ENCODE results near the gene AGPAT2. TPM values are rescaled to one million over a fixed set of nuclear protein-coding genes. Genes with fewer than 3 reads are reported as not detected.

The AGPAT2 gene
- total and polyA plus RNA-seq, 5 donors from 2014 or later = 11.0 to 22.1 (median 20.3) TPM

DNA sequence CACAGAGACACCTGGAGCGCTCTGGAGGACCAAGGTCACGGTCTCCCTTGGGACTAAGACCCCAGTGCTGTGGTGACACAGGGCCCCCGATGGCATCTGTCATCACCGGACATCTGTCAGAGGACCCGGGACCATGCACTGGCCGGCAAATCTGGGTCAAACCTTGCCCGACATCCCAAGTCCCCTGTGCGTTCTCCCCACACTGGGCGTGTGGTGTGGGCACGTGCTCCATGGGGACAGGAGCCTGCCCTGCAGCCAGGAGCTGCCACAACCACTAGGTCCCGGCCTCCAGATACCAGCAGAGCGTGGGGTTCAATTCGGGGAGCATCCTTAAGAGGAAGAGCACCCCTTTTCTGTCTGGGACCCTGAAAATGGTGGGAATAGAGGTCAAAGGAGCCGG, 3.5 kb downstream of the AGPAT2 start:
- ATAC-seq (ENCODE audit: low read depth in 2 of 2) = no peak
- Mint-ChIP-seq H3K27me3 (no peaks in the 10 kb centered on the region), H3K9me3 (no peaks in the 10 kb centered on the region), H3K36me3 (no peaks in the 10 kb centered on the region), H3K4me1 (peaks cover 0 to 11% (median 0%) of the 10 kb centered on the region in 4 donors), H3K27ac (no peak overlapping the region), H3K4me3 (peak overlapping the region in 1 of 4 donors; percentile 32)
- H3K9me3 ChIP-seq (ENCODE audit: control insufficient read depth in 2 of 2, low read length in 2 of 2) = no peaks in the 10 kb centered on the region
- no peaks in the 10 kb centered on the region for H3K27me3 ChIP-seq (ENCODE audit: control insufficient read depth, insufficient read depth, low read length)
- no peaks in the 10 kb centered on the region for H3K36me3 ChIP-seq (ENCODE audit: control insufficient read depth, insufficient read depth, low read length)
- H3K4me3 ChIP-seq (ENCODE audit: low read depth, low read length) = no peak overlapping the region
- H3K27ac ChIP-seq (ENCODE audit: insufficient read depth, low read length, poor library complexity, severe bottlenecking) = no peak overlapping the region
- peaks cover 15% of the 10 kb centered on the region for H3K4me1 ChIP-seq (ENCODE audit: control insufficient read depth, insufficient read depth, low read length, poor library complexity, severe bottlenecking)
- no peak for DNase-seq

DNA sequence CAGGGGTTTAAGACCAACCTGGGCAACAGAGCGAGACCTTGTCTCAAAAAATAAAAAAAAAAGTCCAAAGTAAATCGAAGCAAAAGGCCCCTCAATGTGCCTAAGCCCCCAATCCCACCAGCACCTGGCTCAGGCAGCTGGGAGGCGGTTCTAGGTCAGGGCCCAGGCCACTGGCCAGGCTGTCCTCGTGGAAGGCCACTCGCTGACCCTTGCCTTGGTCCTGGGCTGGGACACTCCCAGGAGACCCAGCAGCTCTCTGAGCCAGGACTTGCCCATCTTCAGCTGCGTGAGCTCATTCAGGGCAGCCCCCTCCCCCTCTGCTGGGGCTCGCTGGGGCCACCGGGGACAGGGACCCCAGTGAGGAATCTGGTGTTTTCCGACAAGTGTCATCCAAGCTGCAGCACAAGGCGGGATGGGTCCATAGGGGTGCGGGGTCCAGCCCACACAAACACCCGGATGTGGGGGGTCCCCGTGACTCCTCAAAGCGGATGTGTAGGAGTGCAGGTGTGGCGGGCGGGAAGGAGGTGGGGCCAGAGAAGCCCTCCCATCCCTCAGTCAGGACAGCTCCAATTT, 4.0 kb downstream of the AGPAT2 start:
- Histone ChIP-seq H3K9me3 (ENCODE audit: control insufficient read depth in 2 of 2, low read length in 2 of 2) (no peaks in the 10 kb centered on the region), H3K27ac (ENCODE audit: insufficient read depth, low read length, poor library complexity, severe bottlenecking) (no peak overlapping the region), H3K4me1 (ENCODE audit: control insufficient read depth, insufficient read depth, low read length, poor library complexity, severe bottlenecking) (peaks cover 15% of the 10 kb centered on the region), H3K36me3 (ENCODE audit: control insufficient read depth, insufficient read depth, low read length) (no peaks in the 10 kb centered on the region), H3K27me3 (ENCODE audit: control insufficient read depth, insufficient read depth, low read length) (no peaks in the 10 kb centered on the region), H3K4me3 (ENCODE audit: low read depth, low read length) (no peak overlapping the region)
- Mint-ChIP-seq H3K27me3 (no peaks in the 10 kb centered on the region), H3K4me1 (peaks cover 0 to 11% (median 0%) of the 10 kb centered on the region in 4 donors), H3K9me3 (no peaks in the 10 kb centered on the region), H3K4me3 (no peak overlapping the region), H3K27ac (no peak overlapping the region), H3K36me3 (no peaks in the 10 kb centered on the region)
- ATAC-seq (ENCODE audit: low read depth in 2 of 2) (no peak), DNase-seq (no peak)

DNA sequence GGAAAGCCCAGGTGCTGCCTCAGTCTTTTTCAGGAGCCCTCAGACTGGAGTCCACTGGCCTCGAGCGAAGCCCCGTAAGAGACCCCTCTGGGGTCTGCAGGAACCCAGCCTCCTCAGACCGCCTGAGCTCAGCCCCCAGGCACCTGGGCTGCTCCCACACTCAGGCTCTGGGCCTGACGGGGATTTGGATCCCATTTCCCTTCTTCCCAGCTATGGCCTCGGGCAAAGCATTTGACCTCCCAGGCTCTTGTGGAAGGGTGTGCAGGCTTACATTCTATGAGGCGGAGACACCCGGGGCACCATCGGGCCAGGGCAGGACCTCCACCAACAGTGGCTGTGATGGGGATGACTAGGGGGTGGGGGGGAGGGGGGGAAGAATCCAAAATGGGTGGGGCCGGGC, 4.5 kb downstream of the AGPAT2 start:
- no peaks in the 10 kb centered on the region for H3K27me3 Mint-ChIP-seq
- Histone ChIP-seq H3K9me3 (ENCODE audit: control insufficient read depth in 2 of 2, low read length in 2 of 2) (no peaks in the 10 kb centered on the region), H3K27me3 (ENCODE audit: control insufficient read depth, insufficient read depth, low read length) (no peaks in the 10 kb centered on the region), H3K4me1 (ENCODE audit: control insufficient read depth, insufficient read depth, low read length, poor library complexity, severe bottlenecking) (peaks cover 15% of the 10 kb centered on the region), H3K4me3 (ENCODE audit: low read depth, low read length) (no peak overlapping the region), H3K36me3 (ENCODE audit: control insufficient read depth, insufficient read depth, low read length) (no peaks in the 10 kb centered on the region), H3K27ac (ENCODE audit: insufficient read depth, low read length, poor library complexity, severe bottlenecking) (no peak overlapping the region)
- DNase-seq (no peak), ATAC-seq (ENCODE audit: low read depth in 2 of 2) (no peak)
- H3K27ac Mint-ChIP-seq = no peak overlapping the region
- no peaks in the 10 kb centered on the region for H3K36me3 Mint-ChIP-seq
- H3K4me3 Mint-ChIP-seq = no peak overlapping the region
- H3K4me1 Mint-ChIP-seq = peaks cover 0 to 11% (median 0%) of the 10 kb centered on the region in 4 donors
- H3K9me3 Mint-ChIP-seq = no peaks in the 10 kb centered on the region

DNA sequence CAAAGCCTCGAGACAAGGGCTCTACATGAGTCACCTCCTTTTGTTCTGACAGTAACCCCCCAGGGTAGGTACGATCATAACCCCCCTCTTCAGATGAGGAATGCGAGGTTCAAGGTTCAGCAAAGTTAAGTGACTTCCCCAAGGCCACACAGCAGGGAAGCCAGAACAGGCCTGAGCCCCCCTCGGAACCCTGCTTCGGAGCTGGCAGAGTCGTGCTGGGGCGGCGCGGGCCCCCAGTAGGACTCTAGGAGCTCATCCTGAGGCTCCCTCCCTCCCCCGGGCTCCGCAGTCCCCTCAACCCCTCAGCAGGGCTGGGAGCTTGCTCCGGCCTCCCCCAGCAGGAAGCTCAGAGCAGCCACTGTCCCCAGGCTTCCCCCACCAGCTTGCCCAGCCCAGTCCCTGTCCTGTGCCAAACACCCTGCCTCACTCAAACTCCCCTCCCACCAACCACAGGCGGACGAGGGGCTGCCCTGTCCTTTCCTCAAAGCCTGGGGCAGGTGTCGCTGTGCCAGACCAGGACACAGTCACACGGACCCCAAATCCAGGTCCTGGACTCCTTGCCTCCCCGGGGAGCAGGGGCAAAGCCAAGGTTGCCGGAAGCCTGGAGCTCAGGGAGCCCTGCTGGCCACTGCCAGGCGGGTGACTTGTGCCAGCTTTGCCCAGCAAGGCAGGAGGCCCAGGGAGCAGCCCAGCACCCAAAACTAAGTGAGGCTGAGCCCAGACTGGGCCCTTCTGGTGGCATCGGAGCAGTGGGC, 5.1 kb downstream of the AGPAT2 start:
- Histone ChIP-seq H3K4me3 (ENCODE audit: low read depth, low read length) (no peak overlapping the region), H3K36me3 (ENCODE audit: control insufficient read depth, insufficient read depth, low read length) (no peaks in the 10 kb centered on the region), H3K27me3 (ENCODE audit: control insufficient read depth, insufficient read depth, low read length) (no peaks in the 10 kb centered on the region), H3K27ac (ENCODE audit: insufficient read depth, low read length, poor library complexity, severe bottlenecking) (no peak overlapping the region), H3K9me3 (ENCODE audit: control insufficient read depth in 2 of 2, low read length in 2 of 2) (no peaks in the 10 kb centered on the region), H3K4me1 (ENCODE audit: control insufficient read depth, insufficient read depth, low read length, poor library complexity, severe bottlenecking) (peaks cover 15% of the 10 kb centered on the region)
- H3K4me3 Mint-ChIP-seq = no peak overlapping the region
- no peaks in the 10 kb centered on the region for H3K36me3 Mint-ChIP-seq
- H3K27me3 Mint-ChIP-seq = no peaks in the 10 kb centered on the region
- H3K27ac Mint-ChIP-seq = no peak overlapping the region
- DNase-seq = no peak
- ATAC-seq (ENCODE audit: low read depth in 2 of 2) = no peak
- H3K9me3 Mint-ChIP-seq = no peaks in the 10 kb centered on the region
- H3K4me1 Mint-ChIP-seq = peaks cover 0 to 11% (median 0%) of the 10 kb centered on the region in 4 donors

DNA sequence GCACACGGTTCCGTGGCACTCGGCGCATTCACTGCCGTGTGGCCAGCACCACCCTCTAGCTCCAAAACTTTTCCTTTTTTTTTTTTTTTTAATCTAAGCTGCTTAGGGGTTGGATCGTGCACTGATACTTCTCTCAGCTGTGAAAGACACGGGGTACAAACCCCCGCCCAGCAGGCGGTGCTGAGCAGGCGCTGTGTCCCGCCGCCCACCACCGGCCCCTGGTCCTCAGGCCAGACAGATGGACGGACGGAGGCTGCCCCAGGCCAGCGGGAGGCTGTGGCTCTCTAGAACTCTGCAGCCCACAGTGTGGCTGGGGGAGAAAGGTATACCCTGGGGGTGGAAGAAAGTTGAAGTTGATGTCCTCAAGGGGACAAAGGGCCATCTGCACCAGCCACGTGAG, 6.2 kb downstream of the AGPAT2 start:
- peaks cover 0 to 8% (median 0%) of the 10 kb centered on the region in 4 donors for H3K4me1 Mint-ChIP-seq
- DNase-seq (no peak), ATAC-seq (ENCODE audit: low read depth in 2 of 2) (no peak)
- no peaks in the 10 kb centered on the region for H3K9me3 Mint-ChIP-seq
- H3K9me3 ChIP-seq (ENCODE audit: control insufficient read depth in 2 of 2, low read length in 2 of 2) = no peaks in the 10 kb centered on the region
- peak overlapping the region in 1 of 3 donors; percentile 66 for H3K27ac Mint-ChIP-seq
- no peak overlapping the region for H3K4me3 ChIP-seq (ENCODE audit: low read depth, low read length)
- no peaks in the 10 kb centered on the region for H3K27me3 ChIP-seq (ENCODE audit: control insufficient read depth, insufficient read depth, low read length)
- no peak overlapping the region for H3K27ac ChIP-seq (ENCODE audit: insufficient read depth, low read length, poor library complexity, severe bottlenecking)
- H3K4me1 ChIP-seq (ENCODE audit: control insufficient read depth, insufficient read depth, low read length, poor library complexity, severe bottlenecking) = peaks cover 9% of the 10 kb centered on the region
- no peaks in the 10 kb centered on the region for H3K36me3 Mint-ChIP-seq
- H3K4me3 Mint-ChIP-seq = no peak overlapping the region
- H3K36me3 ChIP-seq (ENCODE audit: control insufficient read depth, insufficient read depth, low read length) = peaks cover 2% of the 10 kb centered on the region
- no peaks in the 10 kb centered on the region for H3K27me3 Mint-ChIP-seq

- H3K4me3 Mint-ChIP-seq = no peak overlapping the region
Observed at GRCh38 chr9:136679431-136679941, 7.8 kb downstream of the AGPAT2 start.

GRCh38 chr9:136678624-136679023, 8.6 kb downstream of the AGPAT2 start:
- H3K36me3 ChIP-seq (ENCODE audit: control insufficient read depth, insufficient read depth, low read length) = peaks cover 2% of the 10 kb centered on the region
- no peaks in the 10 kb centered on the region for H3K27me3 Mint-ChIP-seq
- DNase-seq = no peak
- H3K4me3 Mint-ChIP-seq = no peak overlapping the region
- H3K27me3 ChIP-seq (ENCODE audit: control insufficient read depth, insufficient read depth, low read length) = no peaks in the 10 kb centered on the region
- no peak for ATAC-seq (ENCODE audit: low read depth in 2 of 2)
- H3K4me1 Mint-ChIP-seq = peaks cover 0 to 5% (median 0%) of the 10 kb centered on the region in 4 donors
- no peak overlapping the region for H3K27ac Mint-ChIP-seq
- H3K36me3 Mint-ChIP-seq = no peaks in the 10 kb centered on the region
- H3K4me3 ChIP-seq (ENCODE audit: low read depth, low read length) = no peak overlapping the region
- no peaks in the 10 kb centered on the region for H3K4me1 ChIP-seq (ENCODE audit: control insufficient read depth, insufficient read depth, low read length, poor library complexity, severe bottlenecking)
- H3K9me3 Mint-ChIP-seq = no peaks in the 10 kb centered on the region
- no peaks in the 10 kb centered on the region for H3K9me3 ChIP-seq (ENCODE audit: control insufficient read depth in 2 of 2, low read length in 2 of 2)
- no peak overlapping the region for H3K27ac ChIP-seq (ENCODE audit: insufficient read depth, low read length, poor library complexity, severe bottlenecking)

More at GRCh38 chr9:136679431-136679941, 7.8 kb downstream of the AGPAT2 start:
- no peaks in the 10 kb centered on the region for H3K27me3 Mint-ChIP-seq
- no peaks in the 10 kb centered on the region for H3K9me3 Mint-ChIP-seq
- H3K27ac ChIP-seq (ENCODE audit: insufficient read depth, low read length, poor library complexity, severe bottlenecking) = no peak overlapping the region
- ATAC-seq (ENCODE audit: low read depth in 2 of 2) (no peak), DNase-seq (no peak)
- H3K4me1 Mint-ChIP-seq = peaks cover 0 to 5% (median 0%) of the 10 kb centered on the region in 4 donors
- no peak overlapping the region for H3K4me3 ChIP-seq (ENCODE audit: low read depth, low read length)
- H3K36me3 ChIP-seq (ENCODE audit: control insufficient read depth, insufficient read depth, low read length) = peaks cover 2% of the 10 kb centered on the region
- H3K27ac Mint-ChIP-seq = no peak overlapping the region
- no peaks in the 10 kb centered on the region for H3K36me3 Mint-ChIP-seq
- H3K9me3 ChIP-seq (ENCODE audit: control insufficient read depth in 2 of 2, low read length in 2 of 2) = no peaks in the 10 kb centered on the region
- no peaks in the 10 kb centered on the region for H3K4me1 ChIP-seq (ENCODE audit: control insufficient read depth, insufficient read depth, low read length, poor library complexity, severe bottlenecking)
- H3K27me3 ChIP-seq (ENCODE audit: control insufficient read depth, insufficient read depth, low read length) = no peaks in the 10 kb centered on the region

All from CD4-positive, CD25-positive, alpha-beta regulatory T cell (primary cell).